ENCODE data around the gene TTC39B. TPM values are rescaled to one million over a fixed set of nuclear protein-coding genes. Genes with fewer than 3 reads are reported as not detected.

TTC39B gene
- total and polyA plus RNA-seq, 11 donors: 0.42 to 5.9 (median 1.2) TPM

- TF ChIP-seq CTCF (IDR thresholded peaks at IDR 0.05) (no peak), POLR2A (IDR thresholded peaks at IDR 0.05) (no peak)
- Histone ChIP-seq H3K4me3 (no peak overlapping the region), H3K27me3 (no peaks in the 10 kb centered on the region), H3K36me3 (no peaks in the 10 kb centered on the region), H3K27ac (peak overlapping the region in 2 of 12 donors; percentile 24 to 92), H3K9me3 (no peaks in the 10 kb centered on the region), H3K4me1 (peaks cover 0 to 57% (median 13%) of the 10 kb centered on the region in 12 donors)
- DNase-seq (no peak), ATAC-seq (no peak)
- WGBS, 4 donors: 72 to 84% (median 76%) methylated on average over 1 of the region's 1 CpG
- intact Hi-C loops (cut with DNase I): loop anchor here in 1 of 10 donors (10.0 kb wide), 1 partner anchor 85 kb away; no protein-coding TSS in a partner anchor
Observed at GRCh38 chr9:15300218-15300617, 6.8 kb downstream of the TTC39B start.

GRCh38 chr9:15299374-15299939 is 7.6 kb downstream of the TTC39B start:
- no peaks in the 10 kb centered on the region for H3K9me3 ChIP-seq
- no peak for TF ChIP-seq CTCF (IDR thresholded peaks at IDR 0.05)
- TF ChIP-seq POLR2A (IDR thresholded peaks at IDR 0.05): no peak
- DNase-seq (no peak), ATAC-seq (peak in 1 of 4 donors; percentile 40)
- no peaks in the 10 kb centered on the region for H3K27me3 ChIP-seq
- peak overlapping the region in 1 of 12 donors; percentile 92 for H3K27ac ChIP-seq
- H3K4me1 ChIP-seq: peaks cover 0 to 59% (median 15%) of the 10 kb centered on the region in 12 donors
- H3K36me3 ChIP-seq: no peaks in the 10 kb centered on the region
- peak overlapping the region in 1 of 12 donors; percentile 15 for H3K4me3 ChIP-seq
- 72 to 92% (median 84%) methylated on average over 6 of the region's 6 CpGs for WGBS, 4 donors
- intact Hi-C loops (cut with DNase I): loop anchor here in 3 of 10 donors (5.0 to 10.0 kb wide), 2 partner anchors 123 to 125 kb away; partner anchors contain the start of gene SNAPC3 (in 3 of the 3)

GRCh38 chr9:15298362-15298761 is 8.7 kb downstream of the TTC39B start:
- DNase-seq (no peak), ATAC-seq (no peak)
- Histone ChIP-seq H3K4me1 (peaks cover 0 to 70% (median 15%) of the 10 kb centered on the region in 12 donors), H3K9me3 (no peaks in the 10 kb centered on the region), H3K4me3 (no peak overlapping the region), H3K27me3 (no peaks in the 10 kb centered on the region), H3K27ac (peak overlapping the region in 1 of 12 donors; percentile 92), H3K36me3 (no peaks in the 10 kb centered on the region)
- intact Hi-C loops (cut with DNase I): loop anchor here in 3 of 10 donors (5.0 to 10.0 kb wide), 2 partner anchors 124 to 126 kb away; partner anchors contain the start of gene SNAPC3 (in 3 of the 3)
- no peak for TF ChIP-seq CTCF (IDR thresholded peaks at IDR 0.05)
- TF ChIP-seq POLR2A (IDR thresholded peaks at IDR 0.05): no peak
- 85 to 93% (median 92%) methylated on average over 3 of the region's 3 CpGs for WGBS, 4 donors

GRCh38 chr9:15295761-15296405 is 11.1 kb downstream of the TTC39B start:
- H3K27me3 ChIP-seq: no peaks in the 10 kb centered on the region
- ATAC-seq (peak; percentile 32 to 73 (median 53)), DNase-seq (no peak)
- intact Hi-C loops (cut with DNase I): loop anchor here in 4 of 10 donors (1.0 to 10.0 kb wide), 3 partner anchors 10 to 129 kb away; partner anchors contain the start of gene SNAPC3 (in 3 of the 4)
- peak overlapping the region; percentile 61 to 92 (median 84) for H3K27ac ChIP-seq
- H3K36me3 ChIP-seq: no peaks in the 10 kb centered on the region
- 21 to 40% (median 34%) methylated on average over 4 of the region's 4 CpGs for WGBS, 4 donors
- TF ChIP-seq POLR2A (IDR thresholded peaks at IDR 0.05) (no peak), CTCF (IDR thresholded peaks at IDR 0.05) (no peak)
- peak overlapping the region in 11 of 12 donors; percentile 18 to 62 (median 52) for H3K4me3 ChIP-seq
- H3K9me3 ChIP-seq: no peaks in the 10 kb centered on the region
- peaks cover 0 to 72% (median 15%) of the 10 kb centered on the region in 12 donors for H3K4me1 ChIP-seq

All from heart left ventricle (tissue), 16 donors.